GM12892 (cell line): ENCODE results near the gene PERCC1.

Source experiments
- POLR2A ChIP-seq: IDR thresholded peaks from 2 replicates; pipeline ENCODE4 v1.6.1; 2011; ENCODE audit warnings: low read depth, low read length, control low read depth
- POLR2AphosphoS5 ChIP-seq: IDR thresholded peaks from 2 replicates; pipeline ENCODE4 v1.6.1; 2011; ENCODE audit warnings: low read depth, low read length, control low read depth

GRCh38 chr16:1471569-1472194 is 40.8 kb downstream of the PERCC1 start:
- TF ChIP-seq POLR2A = no peak
- no peak for TF ChIP-seq POLR2AphosphoS5
